GM19395 (cell line): ENCODE measurements around the gene COL28A1.

Experiments used
- ATAC-seq: cut with Tn5 transposase; IDR thresholded peaks from one replicate; pipeline ENCODE4 v1.9.1; 2021; ENCODE audit warnings: mild to moderate bottlenecking, moderate library complexity; ENCODE audit not compliant: unreplicated experiment

Gene COL28A1

DNA sequence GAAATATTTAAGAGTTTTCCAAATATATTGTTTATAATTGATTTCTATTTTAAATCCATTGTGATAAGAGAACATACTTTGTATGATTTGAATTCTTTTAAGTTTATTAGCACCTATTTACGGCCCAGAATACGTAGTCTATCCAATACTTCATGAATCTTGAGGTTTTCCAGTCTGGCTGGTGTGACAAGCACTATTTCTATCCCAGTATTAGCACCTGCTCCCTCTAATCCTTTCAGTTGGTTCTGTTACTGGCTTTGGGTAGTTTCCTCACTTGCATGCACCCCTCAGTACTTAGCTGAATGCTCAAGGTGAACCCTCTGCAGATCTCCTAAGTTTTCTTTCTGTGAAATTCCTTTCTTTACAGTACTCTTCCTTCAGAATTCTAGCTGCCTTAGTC is 186.5 kb downstream of the COL28A1 start:
- ATAC-seq = no peak

DNA sequence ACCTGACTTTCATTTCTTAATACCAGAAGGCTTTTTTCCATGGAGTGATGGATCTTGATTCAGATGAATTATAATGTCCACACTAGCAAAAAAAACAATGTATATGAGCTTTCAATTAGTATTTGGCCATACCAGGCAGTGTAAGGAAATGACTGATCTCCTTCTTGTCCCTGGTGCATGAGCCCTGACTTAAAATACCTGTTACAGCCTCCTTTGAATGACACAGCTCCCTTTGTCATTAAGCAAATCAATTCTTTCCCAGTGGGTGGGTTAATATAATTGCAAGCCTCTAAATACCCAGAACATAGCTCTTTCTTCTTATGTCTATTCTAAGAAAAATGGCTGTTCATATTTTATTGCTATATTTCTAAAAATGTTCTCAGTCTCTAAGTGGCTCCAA is 188.6 kb downstream of the COL28A1 start:
- no peak for ATAC-seq

- ATAC-seq = no peak
These were observed 191.1 kb downstream of the COL28A1 start for GRCh38 chr7:7344583-7344982.

GRCh38 chr7:7335909-7336308 is 199.8 kb downstream of the COL28A1 start:
- ATAC-seq = no peak

DNA sequence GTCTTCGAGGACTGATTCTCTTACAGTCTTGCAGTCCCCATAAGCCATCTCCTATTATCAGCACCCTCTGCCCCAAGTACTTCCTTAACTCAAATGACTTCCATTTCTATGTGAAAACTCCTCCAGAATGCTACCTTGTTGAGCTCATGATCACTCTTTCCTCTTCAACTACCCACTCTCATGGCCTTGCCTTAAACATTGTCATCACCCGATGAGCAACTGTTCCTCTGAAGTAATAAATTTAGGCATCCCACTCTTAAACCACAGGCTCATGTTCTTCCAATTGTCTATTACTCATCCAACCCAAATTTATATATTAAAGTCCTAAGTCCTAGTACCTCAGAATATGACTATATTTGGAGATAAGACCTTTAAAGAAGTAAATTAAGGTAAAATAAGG is 200.5 kb downstream of the COL28A1 start:
- no peak for ATAC-seq

GRCh38 chr7:7333610-7334009 is 202.1 kb downstream of the COL28A1 start:
- no peak for ATAC-seq

DNA sequence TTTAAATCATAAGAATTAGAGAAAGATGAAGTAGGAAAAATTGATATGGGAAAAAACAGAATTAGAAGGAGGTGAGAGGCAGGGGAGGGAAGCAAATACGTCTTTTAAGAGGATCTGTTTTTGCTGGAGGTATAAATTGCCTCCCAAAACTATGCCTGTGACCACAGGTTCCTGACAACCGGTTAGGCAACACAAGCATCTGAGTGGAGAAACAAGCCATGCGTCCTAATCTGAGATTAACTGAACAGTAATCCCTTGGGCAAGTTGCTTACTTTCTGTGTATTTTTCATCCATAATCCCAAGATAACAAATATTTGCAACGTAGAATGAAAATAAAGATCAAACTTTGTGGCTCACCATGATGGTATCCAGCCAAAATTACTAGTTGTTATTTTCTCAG is 204.2 kb downstream of the COL28A1 start:
- ATAC-seq = no peak

DNA sequence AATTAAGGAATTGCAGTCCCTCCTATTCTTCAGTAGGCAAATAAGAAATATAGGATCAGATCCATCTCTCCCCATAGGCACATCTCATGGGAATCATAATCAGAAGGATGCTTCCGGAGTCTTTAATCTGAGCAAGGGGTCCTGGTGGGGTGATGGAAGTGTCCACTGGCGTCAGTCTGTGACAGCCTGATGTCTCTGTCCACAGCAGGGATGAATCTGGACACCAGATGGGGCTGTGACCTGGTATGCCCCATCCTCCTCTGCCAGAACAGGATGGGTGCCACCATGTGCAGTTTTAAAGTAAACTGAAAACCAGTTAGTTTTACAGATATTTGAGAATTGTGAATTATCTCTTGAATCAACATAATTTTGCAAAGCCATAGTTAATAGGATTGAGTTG is 204.7 kb downstream of the COL28A1 start:
- ATAC-seq = no peak

DNA sequence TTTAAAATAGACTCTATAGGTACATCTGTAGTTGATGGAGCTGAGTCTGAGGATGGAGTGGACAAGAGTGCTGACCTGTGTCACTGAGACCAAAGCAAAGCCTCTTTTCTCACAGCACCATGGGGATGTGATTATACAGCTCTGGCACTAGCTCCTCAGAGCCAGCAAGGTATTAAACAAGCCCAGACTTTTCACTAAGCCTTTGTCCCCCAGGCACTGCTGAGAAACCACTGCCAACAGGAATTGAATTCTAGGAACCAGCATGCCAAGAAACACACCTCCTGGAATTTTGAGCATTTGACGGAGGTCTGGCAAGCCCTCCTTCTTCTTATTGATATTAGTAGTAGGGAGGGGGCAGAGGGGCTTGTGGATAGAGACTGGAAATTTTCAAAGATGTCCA is 206.3 kb downstream of the COL28A1 start:
- no peak for ATAC-seq

DNA sequence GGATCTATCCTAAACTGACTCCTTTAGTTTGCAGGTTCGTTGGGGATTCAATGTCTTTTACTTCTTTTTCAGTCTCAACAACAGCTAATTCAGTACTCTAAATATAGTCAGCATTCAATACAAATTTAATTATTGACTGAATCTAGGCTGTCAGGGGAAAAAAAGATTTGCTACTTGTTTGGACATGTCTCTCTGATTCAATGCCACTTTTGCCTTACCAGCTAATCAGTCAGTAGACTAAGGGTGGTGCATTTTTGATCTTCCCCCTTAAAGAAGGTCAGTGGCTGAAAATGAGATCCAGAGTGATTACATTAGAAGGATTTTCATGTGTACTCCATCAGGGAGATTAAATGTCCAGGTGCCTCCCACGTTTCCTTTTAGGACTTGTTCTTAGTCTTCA is 208.2 kb downstream of the COL28A1 start:
- no peak for ATAC-seq

DNA sequence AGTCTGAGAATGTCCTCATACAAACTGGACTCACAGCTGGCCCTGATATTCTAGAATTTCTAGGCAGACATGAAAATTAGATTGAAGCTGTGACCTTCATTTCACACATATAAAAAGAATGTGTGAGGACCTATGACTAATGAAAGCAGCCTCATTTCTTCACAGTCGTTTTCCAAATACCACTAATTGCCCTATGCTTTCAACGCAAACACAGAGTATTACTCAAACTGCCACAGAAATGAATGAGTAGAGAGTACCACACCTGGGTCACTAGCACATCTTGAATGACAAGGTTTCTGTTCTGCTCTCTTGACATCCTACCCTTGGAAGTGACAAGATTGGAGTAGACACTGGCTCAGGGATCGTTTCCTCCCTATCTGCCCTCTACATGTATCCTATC is 211.0 kb downstream of the COL28A1 start:
- ATAC-seq = no peak

DNA sequence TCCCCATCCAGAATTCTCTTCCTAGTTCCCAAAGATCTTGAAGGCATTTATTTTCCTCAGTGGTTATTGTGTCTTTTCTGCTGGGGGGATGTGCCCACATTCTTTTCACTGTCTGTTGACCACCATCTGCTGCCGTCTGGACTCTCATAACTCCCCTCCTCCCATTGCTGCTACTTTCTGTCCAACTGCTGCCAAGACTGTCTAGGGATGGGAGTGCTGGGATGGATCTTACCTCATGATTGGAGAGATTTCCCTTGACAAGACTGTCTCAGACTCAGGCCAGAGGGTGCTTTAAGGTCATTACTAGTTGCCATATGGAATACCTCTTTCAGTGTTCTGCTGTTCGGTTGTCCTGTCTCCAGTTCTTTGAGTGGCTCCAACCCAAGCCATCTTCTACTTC is 211.8 kb downstream of the COL28A1 start:
- no peak for ATAC-seq

DNA sequence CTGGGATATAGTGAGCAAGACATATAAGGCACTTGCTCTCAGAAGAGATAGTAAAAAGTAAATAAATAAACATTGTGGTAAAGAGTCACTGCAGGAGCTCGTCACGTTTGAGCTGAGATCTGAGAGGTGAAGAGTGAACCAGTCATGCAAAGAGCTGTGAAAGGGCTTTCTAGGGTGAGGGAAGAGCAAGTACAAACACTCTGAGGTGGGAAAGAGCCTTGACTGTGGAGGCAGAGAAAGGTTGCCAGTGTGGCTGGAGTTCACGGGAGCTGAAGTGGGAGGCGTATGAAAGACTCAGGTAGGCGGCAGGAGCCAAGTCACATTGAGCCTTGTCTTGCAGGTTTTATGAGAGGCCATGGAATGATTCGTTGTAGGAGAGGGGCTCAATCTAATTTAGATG is 212.3 kb downstream of the COL28A1 start:
- ATAC-seq = peak; percentile 62

DNA sequence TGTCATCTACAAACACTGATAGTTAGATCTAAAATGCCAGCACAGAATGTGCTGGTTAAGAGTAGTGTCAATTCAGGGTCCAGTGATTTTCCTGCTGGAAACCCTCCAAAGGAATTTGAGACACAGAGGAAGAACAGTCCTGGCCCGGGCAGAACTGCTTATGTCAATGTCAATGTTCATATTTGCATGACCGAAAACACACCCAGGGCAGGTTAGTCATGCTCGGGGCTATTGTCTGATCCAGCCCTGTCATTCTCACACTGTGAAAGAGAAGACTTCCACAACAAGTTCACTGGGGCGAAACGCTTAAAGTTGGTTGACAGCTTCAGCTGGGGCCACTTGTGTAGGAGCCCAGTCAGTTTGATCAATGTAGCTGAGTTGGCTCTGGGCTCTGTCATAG is 214.0 kb downstream of the COL28A1 start:
- peak; percentile 96 for ATAC-seq

GRCh38 chr7:7318601-7319000 is 217.1 kb downstream of the COL28A1 start:
- ATAC-seq = no peak

DNA sequence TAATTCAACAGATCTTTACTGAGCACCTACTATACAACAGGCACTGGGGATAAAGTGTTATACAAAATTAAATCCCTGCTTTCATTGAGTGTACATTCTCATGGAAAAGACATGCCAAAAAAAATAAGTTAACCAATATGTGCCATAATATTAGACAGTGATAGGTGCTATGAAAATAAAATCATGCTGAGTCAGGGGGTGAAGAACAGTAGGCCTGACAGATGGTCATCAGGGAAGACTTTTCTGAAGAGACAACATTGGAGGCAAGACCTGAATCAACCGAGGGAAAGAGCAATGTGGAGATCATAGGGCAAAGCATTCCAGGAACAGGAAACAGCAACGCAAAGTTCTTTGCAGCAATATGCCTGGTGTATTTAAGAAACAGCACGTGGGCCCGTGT is 217.8 kb downstream of the COL28A1 start:
- no peak for ATAC-seq

GRCh38 chr7:7315851-7316250 is 219.8 kb downstream of the COL28A1 start:
- ATAC-seq = no peak

- no peak for ATAC-seq
These were observed 223.3 kb downstream of the COL28A1 start for GRCh38 chr7:7312323-7312722.

- no peak for ATAC-seq
These were observed 224.7 kb downstream of the COL28A1 start for GRCh38 chr7:7311001-7311400.

DNA sequence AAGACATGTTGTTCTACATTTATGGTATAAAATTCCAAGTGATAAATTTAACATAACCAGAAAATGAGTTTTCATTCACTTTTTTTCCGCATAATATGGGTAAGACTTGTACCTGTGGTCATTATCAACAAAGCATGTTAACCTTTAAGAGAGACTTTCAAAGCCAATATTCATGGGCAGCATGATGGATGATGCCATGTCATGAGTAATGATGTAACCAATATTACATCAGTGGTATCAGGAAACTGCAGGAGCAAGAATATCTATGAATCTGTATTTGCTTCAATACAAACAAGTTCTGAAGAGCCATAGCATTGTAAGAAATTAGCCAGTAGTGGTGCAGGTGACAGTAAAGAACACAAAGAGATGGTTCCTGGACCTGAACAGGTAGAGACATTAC is 226.5 kb downstream of the COL28A1 start:
- ATAC-seq = no peak
